Activated naive CD4-positive, alpha-beta T cell treated with anti-CD3 and anti-CD28 coated beads for 36 hours (primary cell): ENCODE measurements around the gene CXCR6. TPM values are rescaled to one million over a fixed set of nuclear protein-coding genes. Genes with fewer than 3 reads are reported as not detected.

Experiments used
- CTCF ChIA-PET: fragments of 350-600 bp; sonication (Branson Sonifier 250); formaldehyde crosslinking; loops from one replicate; lab custom pipeline; 2021; ENCODE audit warnings: antibody characterized with exemption; lab: Charles Lee
- DNase-seq: peaks from one replicate; pipeline ENCODE4 v3.0.0-alpha.2; 2020
- H3K27ac Mint-ChIP-seq: one replicate; pipeline ENCODE4 v1.8.0; 2021; ENCODE audit warnings: mild to moderate bottlenecking, mixed read lengths
- H3K27me3 Mint-ChIP-seq: one replicate; pipeline ENCODE4 v1.8.0; 2021; ENCODE audit warnings: low read depth, mixed read lengths
- H3K36me3 Mint-ChIP-seq: one replicate; pipeline ENCODE4 v1.8.0; 2021; ENCODE audit warnings: low read depth, mixed read lengths
- H3K4me1 Mint-ChIP-seq: one replicate; pipeline ENCODE4 v1.8.0; 2021; ENCODE audit warnings: low read depth, mixed read lengths
- H3K4me3 Mint-ChIP-seq: one replicate; pipeline ENCODE4 v1.8.0; 2021; ENCODE audit warnings: mild to moderate bottlenecking, moderate library complexity, mixed read lengths
- H3K9me3 Mint-ChIP-seq: one replicate; pipeline ENCODE4 v1.8.0; 2021; ENCODE audit warnings: mixed read lengths
- intact Hi-C: fragments of 100-400 bp; cut with micrococcal nuclease; formaldehyde crosslinking; loops from one replicate; pipeline ENCODE4 v1.15.1; 2023
- total RNA-seq, 2 experiments: library from RNA; stranded (reverse); gene quantifications; one replicate each; pipeline ENCODE4 v1.2.3, GENCODE V29; 2021

Gene CXCR6
- total RNA-seq, 2 experiments from 2014 or later: 0.30 TPM; not detected in 1

DNA sequence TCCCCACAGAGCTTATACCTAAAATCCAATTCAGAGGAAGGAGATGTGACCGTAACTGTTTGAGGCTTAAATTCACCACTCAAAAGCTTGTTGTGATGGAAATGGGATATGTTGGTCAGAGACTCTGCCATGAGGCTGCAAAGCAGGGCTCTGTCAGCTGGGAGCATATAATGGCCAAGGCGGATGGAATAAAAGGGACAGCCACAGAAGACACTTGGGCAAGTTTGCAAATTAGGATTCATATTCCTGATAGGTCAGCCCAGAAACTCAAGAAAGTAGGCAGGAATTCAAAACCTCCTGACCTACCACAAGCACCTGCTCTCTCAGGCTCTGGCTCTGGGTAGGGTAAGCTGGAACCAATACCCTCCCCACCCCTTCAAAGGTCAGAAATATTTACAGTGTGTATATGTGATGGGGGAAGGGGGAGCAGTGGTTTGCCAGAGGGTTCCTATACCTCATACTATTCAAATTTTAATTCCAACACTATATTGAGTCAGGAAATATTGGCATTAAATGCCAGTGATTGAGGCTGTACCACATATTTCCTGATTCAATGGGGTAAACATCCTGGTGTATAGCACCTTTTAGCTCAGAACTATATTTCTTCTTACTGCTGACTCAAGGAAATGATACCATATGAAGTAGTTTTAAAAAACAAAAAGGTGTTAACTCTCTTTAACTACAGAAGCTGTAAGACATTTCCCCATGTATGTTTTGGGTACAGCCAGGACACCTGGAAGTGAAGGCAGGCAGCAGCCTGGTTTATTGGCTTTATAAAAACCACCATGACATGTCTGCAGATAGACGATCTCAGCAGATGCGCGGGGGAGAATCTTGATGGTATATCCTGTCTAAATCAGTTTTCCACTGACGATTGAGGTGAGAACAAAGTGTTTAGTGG, 33.2 kb downstream of the CXCR6 start:
- Mint-ChIP-seq H3K36me3 (peaks cover 70% of the 10 kb centered on the region), H3K9me3 (no peaks in the 10 kb centered on the region), H3K27me3 (no peaks in the 10 kb centered on the region), H3K4me3 (no peak overlapping the region), H3K4me1 (peaks cover 64% of the 10 kb centered on the region), H3K27ac (peak overlapping the region; percentile 79)
- peak; percentile 61 for DNase-seq
- intact Hi-C loops: loop anchor here (5.0 kb wide), 1 partner anchor 284 kb away; no protein-coding TSS in a partner anchor
- CTCF ChIA-PET: interaction anchor here (1.3 to 1.7 kb wide), 2 partner anchors 33 kb away, joined by 4 to 5 read pairs; partner anchors contain the start of gene CXCR6

- peak; percentile 89 for DNase-seq
- Mint-ChIP-seq H3K27me3 (no peaks in the 10 kb centered on the region), H3K9me3 (no peaks in the 10 kb centered on the region), H3K4me3 (no peak overlapping the region), H3K27ac (peak overlapping the region; percentile 80), H3K36me3 (peaks cover 70% of the 10 kb centered on the region), H3K4me1 (peaks cover 65% of the 10 kb centered on the region)
- intact Hi-C loops: loop anchor here (1.0 to 5.0 kb wide), 4 partner anchors 16 to 321 kb away; no protein-coding TSS in a partner anchor
- CTCF ChIA-PET: interaction anchor here (0.7 to 1.7 kb wide), 2 partner anchors 35 to 938 kb away, joined by 3 to 4 read pairs; partner anchors contain the start of gene CXCR6
Observed at GRCh38 chr3:45978006-45978761, 34.9 kb downstream of the CXCR6 start.

DNA sequence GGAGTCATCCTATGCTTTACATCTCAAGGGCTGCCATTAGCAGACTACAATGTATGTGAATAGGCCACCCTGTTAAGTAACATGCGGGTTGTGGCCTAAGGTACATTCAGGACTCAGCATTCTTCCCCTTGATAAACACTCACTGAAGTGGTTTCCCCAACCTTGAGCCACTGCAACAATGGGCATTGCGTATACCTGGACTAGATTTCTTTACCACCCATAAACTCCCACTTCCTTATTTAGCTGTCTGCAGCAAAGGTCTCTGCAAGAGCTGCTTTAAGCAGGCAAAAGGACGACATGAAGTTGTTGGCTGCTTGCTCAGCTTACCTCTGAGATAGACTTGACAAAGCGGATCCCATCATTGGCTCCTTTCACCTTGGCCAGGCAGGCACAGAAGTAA, 36.1 kb downstream of the CXCR6 start:
- CTCF ChIA-PET: no interaction called here
- no peak overlapping the region for H3K27ac Mint-ChIP-seq
- no peak for DNase-seq
- intact Hi-C loops: loop anchor here (2.0 to 5.0 kb wide), 2 partner anchors 287 to 319 kb away; no protein-coding TSS in a partner anchor
- no peak overlapping the region for H3K4me3 Mint-ChIP-seq
- H3K4me1 Mint-ChIP-seq: peaks cover 65% of the 10 kb centered on the region
- peaks cover 76% of the 10 kb centered on the region for H3K36me3 Mint-ChIP-seq
- H3K9me3 Mint-ChIP-seq: no peaks in the 10 kb centered on the region
- no peaks in the 10 kb centered on the region for H3K27me3 Mint-ChIP-seq

- Mint-ChIP-seq H3K27ac (peak overlapping the region; percentile 57), H3K4me3 (no peak overlapping the region), H3K9me3 (no peaks in the 10 kb centered on the region), H3K27me3 (no peaks in the 10 kb centered on the region), H3K36me3 (peaks cover 74% of the 10 kb centered on the region), H3K4me1 (peaks cover 62% of the 10 kb centered on the region)
- CTCF ChIA-PET: no interaction called here
- intact Hi-C loops: loop anchor here (1.0 to 2.0 kb wide), 3 partner anchors 37 to 120 kb away; partner anchors contain the start of gene CXCR6
- DNase-seq: no peak
Observed at GRCh38 chr3:45980229-45980813, 37.1 kb downstream of the CXCR6 start.

DNA sequence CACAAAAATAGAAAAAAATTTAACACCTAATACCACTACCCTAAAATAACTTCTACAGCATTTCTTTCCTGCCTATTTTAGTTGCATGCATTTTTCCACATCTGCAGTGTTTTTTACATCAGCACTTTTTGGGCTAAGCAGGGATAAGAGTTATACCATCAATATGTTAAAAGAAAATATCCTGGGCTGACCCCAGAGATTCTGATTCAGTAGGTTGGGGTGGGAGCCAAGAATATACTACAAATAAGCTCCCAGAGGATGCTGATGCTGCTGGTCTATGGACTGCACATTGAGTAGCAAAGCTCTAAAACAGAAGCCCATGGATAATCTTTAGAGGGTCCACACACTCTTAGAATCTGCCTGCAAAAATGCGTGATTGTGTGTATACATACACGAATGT, 37.6 kb downstream of the CXCR6 start:
- intact Hi-C loops: loop anchor here (1.0 to 2.0 kb wide), 4 partner anchors 14 to 120 kb away; partner anchors contain the start of genes CXCR6 and FYCO1
- H3K4me3 Mint-ChIP-seq: no peak overlapping the region
- H3K27ac Mint-ChIP-seq: peak overlapping the region; percentile 59
- no peaks in the 10 kb centered on the region for H3K27me3 Mint-ChIP-seq
- peaks cover 69% of the 10 kb centered on the region for H3K36me3 Mint-ChIP-seq
- DNase-seq: no peak
- H3K9me3 Mint-ChIP-seq: no peaks in the 10 kb centered on the region
- CTCF ChIA-PET: interaction anchor here (0.5 kb wide), 1 partner anchor 440 kb away, joined by 4 read pairs; no protein-coding TSS in a partner anchor
- H3K4me1 Mint-ChIP-seq: peaks cover 58% of the 10 kb centered on the region

DNA sequence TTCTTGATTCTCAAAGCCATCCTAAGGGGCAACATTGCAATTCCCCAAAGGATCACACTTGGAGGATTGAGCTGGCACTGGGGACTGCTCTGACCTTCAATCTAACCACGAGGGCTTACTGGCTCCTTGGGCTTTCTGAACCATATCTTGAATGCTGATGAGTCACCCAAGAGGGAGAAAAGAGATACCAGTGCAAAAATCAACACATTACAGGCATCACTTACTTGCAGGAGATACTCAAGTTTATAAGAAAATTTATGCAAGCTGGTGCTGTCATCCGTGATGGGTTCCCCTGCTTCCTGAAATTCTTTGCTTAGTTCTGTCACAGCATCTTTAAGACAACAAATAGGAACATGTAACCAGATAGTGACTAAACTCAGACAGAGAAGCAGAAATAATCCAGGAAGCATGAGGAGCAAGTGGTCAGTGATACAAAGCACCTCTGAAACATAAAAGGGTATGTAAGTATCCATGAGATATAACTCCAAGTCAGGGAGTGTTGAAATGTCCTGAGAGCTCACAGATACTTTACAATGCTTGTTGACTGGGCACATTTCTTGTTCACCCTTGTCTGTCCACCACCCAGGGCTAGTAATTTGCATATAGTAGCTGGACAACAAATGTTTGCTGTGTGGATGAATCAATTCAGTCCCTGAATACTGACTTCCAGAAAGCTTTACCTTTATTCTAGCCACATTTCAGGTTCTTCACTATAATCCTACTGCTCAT, 38.2 kb downstream of the CXCR6 start:
- Mint-ChIP-seq H3K9me3 (no peaks in the 10 kb centered on the region), H3K4me3 (no peak overlapping the region), H3K27me3 (no peaks in the 10 kb centered on the region), H3K4me1 (peaks cover 51% of the 10 kb centered on the region), H3K36me3 (peaks cover 63% of the 10 kb centered on the region), H3K27ac (peak overlapping the region; percentile 59)
- DNase-seq: peak; percentile 41
- CTCF ChIA-PET: interaction anchor here (0.5 kb wide), 1 partner anchor 441 kb away, joined by 4 read pairs; no protein-coding TSS in a partner anchor
- intact Hi-C loops: loop anchor here (1.0 to 2.0 kb wide), 2 partner anchors 14 to 121 kb away; partner anchors contain the start of gene FYCO1

GRCh38 chr3:45983770-45984169, 40.5 kb downstream of the CXCR6 start:
- intact Hi-C loops: no loop called here
- H3K4me3 Mint-ChIP-seq: no peak overlapping the region
- H3K36me3 Mint-ChIP-seq: peaks cover 52% of the 10 kb centered on the region
- no peak overlapping the region for H3K27ac Mint-ChIP-seq
- no peak for DNase-seq
- H3K9me3 Mint-ChIP-seq: no peaks in the 10 kb centered on the region
- CTCF ChIA-PET: interaction anchor here (1.0 to 1.2 kb wide), 3 partner anchors 79 to 96 kb away, joined by 3 to 4 read pairs (median 4); no protein-coding TSS in a partner anchor
- H3K27me3 Mint-ChIP-seq: no peaks in the 10 kb centered on the region
- H3K4me1 Mint-ChIP-seq: peaks cover 44% of the 10 kb centered on the region

GRCh38 chr3:45984331-45985312, 41.4 kb downstream of the CXCR6 start:
- CTCF ChIA-PET: interaction anchor here (1.0 to 1.2 kb wide), 3 partner anchors 78 to 95 kb away, joined by 3 to 4 read pairs (median 4); no protein-coding TSS in a partner anchor
- Mint-ChIP-seq H3K27ac (no peak overlapping the region), H3K36me3 (peaks cover 45% of the 10 kb centered on the region), H3K4me3 (no peak overlapping the region), H3K4me1 (peaks cover 45% of the 10 kb centered on the region), H3K27me3 (no peaks in the 10 kb centered on the region), H3K9me3 (no peaks in the 10 kb centered on the region)
- intact Hi-C loops: no loop called here
- DNase-seq: no peak

DNA sequence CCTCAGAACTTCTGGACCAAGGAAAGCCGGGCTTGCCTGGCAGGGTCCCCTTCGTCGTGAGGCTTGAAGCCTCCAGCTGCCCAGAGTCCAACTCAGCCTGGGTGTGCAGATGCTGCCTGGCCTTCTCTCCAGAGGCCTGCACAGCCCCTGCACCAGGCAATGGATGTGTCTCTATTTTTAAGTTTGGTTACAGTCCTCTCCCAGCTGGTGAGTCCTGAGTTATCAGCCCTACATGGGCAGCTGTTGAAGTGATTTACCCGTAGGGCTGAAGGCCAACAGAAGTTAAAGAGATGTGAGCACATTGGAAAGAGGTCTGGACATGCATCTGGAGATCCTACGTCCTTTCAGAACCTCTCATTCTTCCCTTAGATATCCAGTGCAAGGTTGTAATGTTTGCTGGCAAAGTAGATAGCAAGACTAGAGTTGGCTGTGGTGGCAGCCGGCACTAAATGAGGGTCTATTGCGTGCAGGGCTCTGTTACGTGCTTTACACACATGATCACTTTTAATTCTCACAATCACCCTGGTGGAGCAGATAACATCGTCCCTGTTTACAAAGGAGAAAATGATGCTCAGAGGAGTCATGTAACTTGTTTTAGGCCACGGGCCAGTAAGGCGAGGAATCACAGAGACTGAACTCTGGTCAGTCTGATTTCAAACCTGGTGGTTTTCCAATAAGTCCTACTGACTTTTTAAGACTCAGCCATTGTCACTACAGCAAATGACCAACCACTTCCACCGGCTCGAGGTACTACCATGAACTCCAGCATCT, 42.5 kb downstream of the CXCR6 start:
- Mint-ChIP-seq H3K27me3 (no peaks in the 10 kb centered on the region), H3K27ac (no peak overlapping the region), H3K9me3 (no peaks in the 10 kb centered on the region), H3K36me3 (peaks cover 42% of the 10 kb centered on the region), H3K4me1 (peaks cover 41% of the 10 kb centered on the region), H3K4me3 (no peak overlapping the region)
- DNase-seq: no peak
- CTCF ChIA-PET: no interaction called here
- intact Hi-C loops: no loop called here
